Measurements from ENCODE around the gene EDN1.

The EDN1 gene

GRCh38 chr6:12333128-12333527, 43.0 kb downstream of the EDN1 start:
- H3K4me1 ChIP-seq (ENCODE audit: low read depth, poor library complexity, severe bottlenecking), result no peaks in the 10 kb centered on the region
- H3K27ac ChIP-seq, result no peak overlapping the region
- TF ChIP-seq CTCF (conservative IDR thresholded peaks at IDR 0.05; ENCODE audit: low read depth, low read length), result no peak
- no peaks in the 10 kb centered on the region for H3K27me3 ChIP-seq (ENCODE audit: insufficient read depth, low read depth)
- no peaks in the 10 kb centered on the region for H3K36me3 ChIP-seq (ENCODE audit: insufficient read depth)
- H3K9ac ChIP-seq, result no peak overlapping the region
- no peaks in the 10 kb centered on the region for H4K20me1 ChIP-seq (ENCODE audit: insufficient read depth)
- no peaks in the 10 kb centered on the region for H3K79me2 ChIP-seq (ENCODE audit: insufficient read depth, low read depth)
- H3K4me2 ChIP-seq, result no peak overlapping the region
- no peak overlapping the region for H2AFZ ChIP-seq (ENCODE audit: low read depth)
- no peak overlapping the region for H3K4me3 ChIP-seq (IDR thresholded peaks at IDR 0.05; ENCODE audit: insufficient read depth, low read depth, low read length)

GRCh38 chr6:12334526-12335130, 44.5 kb downstream of the EDN1 start:
- Histone ChIP-seq H3K4me2 (no peak overlapping the region), H3K9ac (no peak overlapping the region), H2AFZ (ENCODE audit: low read depth) (no peak overlapping the region), H3K4me3 (IDR thresholded peaks at IDR 0.05; ENCODE audit: insufficient read depth, low read depth, low read length) (no peak overlapping the region), H3K79me2 (ENCODE audit: insufficient read depth, low read depth) (no peaks in the 10 kb centered on the region), H3K27ac (no peak overlapping the region), H3K4me1 (ENCODE audit: low read depth, poor library complexity, severe bottlenecking) (no peaks in the 10 kb centered on the region), H4K20me1 (ENCODE audit: insufficient read depth) (no peaks in the 10 kb centered on the region), H3K27me3 (ENCODE audit: insufficient read depth, low read depth) (no peaks in the 10 kb centered on the region), H3K36me3 (ENCODE audit: insufficient read depth) (no peaks in the 10 kb centered on the region)
- TF ChIP-seq CTCF (conservative IDR thresholded peaks at IDR 0.05; ENCODE audit: low read depth, low read length), result no peak

GRCh38 chr6:12335131-12335527, 45.0 kb downstream of the EDN1 start:
- H3K79me2 ChIP-seq (ENCODE audit: insufficient read depth, low read depth), result no peaks in the 10 kb centered on the region
- no peak overlapping the region for H3K4me2 ChIP-seq
- no peaks in the 10 kb centered on the region for H3K36me3 ChIP-seq (ENCODE audit: insufficient read depth)
- H3K4me3 ChIP-seq (IDR thresholded peaks at IDR 0.05; ENCODE audit: insufficient read depth, low read depth, low read length), result no peak overlapping the region
- H3K27ac ChIP-seq, result no peak overlapping the region
- no peak overlapping the region for H3K9ac ChIP-seq
- no peaks in the 10 kb centered on the region for H4K20me1 ChIP-seq (ENCODE audit: insufficient read depth)
- no peaks in the 10 kb centered on the region for H3K27me3 ChIP-seq (ENCODE audit: insufficient read depth, low read depth)
- H2AFZ ChIP-seq (ENCODE audit: low read depth), result no peak overlapping the region
- TF ChIP-seq CTCF (conservative IDR thresholded peaks at IDR 0.05; ENCODE audit: low read depth, low read length), result no peak
- no peaks in the 10 kb centered on the region for H3K4me1 ChIP-seq (ENCODE audit: low read depth, poor library complexity, severe bottlenecking)

- Histone ChIP-seq H3K79me2 (ENCODE audit: insufficient read depth, low read depth) (no peaks in the 10 kb centered on the region), H3K4me2 (no peak overlapping the region), H3K27me3 (ENCODE audit: insufficient read depth, low read depth) (no peaks in the 10 kb centered on the region), H3K27ac (no peak overlapping the region), H3K4me1 (ENCODE audit: low read depth, poor library complexity, severe bottlenecking) (no peaks in the 10 kb centered on the region), H2AFZ (ENCODE audit: low read depth) (no peak overlapping the region), H3K4me3 (IDR thresholded peaks at IDR 0.05; ENCODE audit: insufficient read depth, low read depth, low read length) (no peak overlapping the region), H3K9ac (no peak overlapping the region), H4K20me1 (ENCODE audit: insufficient read depth) (no peaks in the 10 kb centered on the region), H3K36me3 (ENCODE audit: insufficient read depth) (no peaks in the 10 kb centered on the region)
- TF ChIP-seq CTCF (conservative IDR thresholded peaks at IDR 0.05; ENCODE audit: low read depth, low read length), result no peak
Measured at GRCh38 chr6:12335717-12336116, 45.6 kb downstream of the EDN1 start.
